ENCODE results near the gene CACNA1I.

CACNA1I gene

DNA sequence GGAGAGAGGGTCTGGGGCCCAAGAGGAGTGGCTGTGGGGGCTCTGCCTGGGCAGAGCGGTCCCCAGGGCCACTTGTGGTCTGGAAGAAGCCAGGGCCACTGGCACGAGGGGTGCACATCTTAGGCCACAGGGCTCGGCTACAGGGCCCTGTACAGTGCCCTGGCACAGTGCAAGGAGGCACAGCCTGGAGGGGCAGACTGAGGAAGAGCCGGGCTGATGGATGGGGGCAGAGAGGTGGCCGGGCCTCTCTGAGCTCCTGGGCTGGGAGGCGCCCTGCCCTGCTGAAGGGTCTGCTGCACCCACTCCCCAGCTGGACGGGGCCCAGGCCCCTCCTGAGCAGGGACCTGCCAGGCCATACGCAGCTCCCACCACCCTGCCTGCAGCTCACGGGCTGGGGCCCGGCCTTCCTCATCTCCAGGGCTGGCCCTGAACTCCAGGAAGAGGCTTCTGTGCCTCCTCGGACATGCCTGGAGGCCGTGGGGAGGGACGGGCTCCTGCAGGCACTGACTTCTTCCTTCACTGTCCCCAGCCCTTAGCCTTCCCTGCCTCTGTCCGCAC is 123.5 kb downstream of the CACNA1I start:
- H3K4me3 ChIP-seq (replicated peaks in 1 of 2; ENCODE audit: low read depth in 2 of 2, low read length in 2 of 2) = no peak overlapping the region
- DNase-seq (ENCODE audit: low read depth in 2 of 2) = no peak
- no peak for TF ChIP-seq CTCF (IDR thresholded peaks at IDR 0.05; ENCODE audit: low read depth, low read length)

DNA sequence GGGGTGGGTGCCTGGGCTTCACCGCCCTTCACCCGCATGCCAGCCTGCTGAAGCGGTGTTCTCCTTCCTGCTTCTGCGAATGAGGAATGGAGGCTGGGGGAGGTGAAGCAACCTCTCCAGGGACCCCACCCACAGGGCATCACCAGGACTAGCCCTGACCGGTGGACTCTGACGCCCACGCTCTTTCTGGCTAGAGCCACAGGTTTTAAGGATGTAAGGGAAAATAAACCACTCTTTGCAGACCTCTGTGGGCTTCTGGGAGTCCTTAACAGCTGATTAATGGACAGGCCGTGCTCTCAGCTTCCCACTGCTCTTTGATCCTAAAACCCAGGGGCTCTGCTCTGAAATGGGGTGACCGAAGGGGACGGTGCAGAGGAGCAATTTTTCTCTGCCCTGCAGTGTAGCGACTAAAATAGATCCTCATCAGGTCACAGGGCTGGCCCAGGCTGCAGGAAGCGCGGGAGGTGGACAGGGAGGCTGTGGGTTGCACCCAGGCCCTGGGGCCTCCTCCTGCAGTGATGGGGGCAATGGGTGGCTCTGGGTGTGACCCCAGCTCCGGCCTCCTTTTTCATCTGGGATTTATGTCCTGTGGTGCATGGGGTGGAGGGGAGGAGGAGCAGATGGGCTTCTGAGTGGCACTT is 127.4 kb downstream of the CACNA1I start:
- no peak overlapping the region for H3K4me3 ChIP-seq (replicated peaks in 1 of 2; ENCODE audit: low read depth in 2 of 2, low read length in 2 of 2)
- no peak for DNase-seq (ENCODE audit: low read depth in 2 of 2)
- no peak for TF ChIP-seq CTCF (IDR thresholded peaks at IDR 0.05; ENCODE audit: low read depth, low read length)

DNA sequence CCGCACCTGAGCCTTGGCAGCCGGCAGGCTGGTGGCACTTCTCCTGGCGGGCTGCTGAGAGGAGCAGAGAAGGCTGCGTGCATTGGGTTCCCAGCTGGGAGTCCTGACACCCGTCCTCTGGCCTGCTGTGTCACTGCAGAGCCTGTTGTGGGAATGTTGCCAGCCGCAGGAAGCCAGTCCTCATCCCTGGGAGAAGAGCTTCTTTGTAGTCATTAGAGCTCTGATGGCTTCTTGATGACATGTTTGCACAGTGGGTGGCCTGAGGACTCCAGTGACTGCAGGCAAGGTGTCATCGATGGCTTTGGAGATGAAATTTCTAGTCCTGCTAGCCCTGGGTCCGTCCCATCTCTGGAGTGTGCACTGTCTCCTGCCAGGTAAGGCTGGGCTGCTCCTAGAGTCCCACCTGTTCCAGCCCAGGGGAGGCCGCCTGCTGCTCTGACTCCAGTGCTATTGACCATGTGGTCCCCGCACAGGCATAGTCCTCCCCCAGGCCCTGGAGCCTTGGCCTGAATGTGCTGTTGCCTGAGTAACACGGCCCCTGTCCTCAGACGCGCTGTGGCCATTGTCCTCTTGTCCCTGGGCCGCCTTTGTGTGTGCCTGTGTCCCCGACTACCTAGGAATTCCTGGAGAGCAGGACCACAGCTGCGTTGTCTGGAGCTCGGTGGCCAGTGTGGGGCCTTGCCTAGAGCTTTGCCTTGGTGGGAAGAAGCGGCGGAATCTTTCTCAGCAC is 129.2 kb downstream of the CACNA1I start:
- no peak for TF ChIP-seq CTCF (IDR thresholded peaks at IDR 0.05; ENCODE audit: low read depth, low read length)
- H3K4me3 ChIP-seq (replicated peaks in 1 of 2; ENCODE audit: low read depth in 2 of 2, low read length in 2 of 2) = no peak overlapping the region
- DNase-seq (ENCODE audit: low read depth in 2 of 2) = no peak

GRCh38 chr22:39700565-39700964 is 130.0 kb downstream of the CACNA1I start:
- no peak for TF ChIP-seq CTCF (IDR thresholded peaks at IDR 0.05; ENCODE audit: low read depth, low read length)

GRCh38 chr22:39703091-39703490 is 132.5 kb downstream of the CACNA1I start:
- TF ChIP-seq CTCF (IDR thresholded peaks at IDR 0.05; ENCODE audit: low read depth, low read length) = no peak
- H3K4me3 ChIP-seq (replicated peaks in 1 of 2; ENCODE audit: low read depth in 2 of 2, low read length in 2 of 2) = no peak overlapping the region
- no peak for DNase-seq (ENCODE audit: low read depth in 2 of 2)

More at GRCh38 chr22:39700565-39700964, 130.0 kb downstream of the CACNA1I start:
- DNase-seq (ENCODE audit: low read depth in 2 of 2) = no peak
- no peak overlapping the region for H3K4me3 ChIP-seq (replicated peaks in 1 of 2; ENCODE audit: low read depth in 2 of 2, low read length in 2 of 2)

DNA sequence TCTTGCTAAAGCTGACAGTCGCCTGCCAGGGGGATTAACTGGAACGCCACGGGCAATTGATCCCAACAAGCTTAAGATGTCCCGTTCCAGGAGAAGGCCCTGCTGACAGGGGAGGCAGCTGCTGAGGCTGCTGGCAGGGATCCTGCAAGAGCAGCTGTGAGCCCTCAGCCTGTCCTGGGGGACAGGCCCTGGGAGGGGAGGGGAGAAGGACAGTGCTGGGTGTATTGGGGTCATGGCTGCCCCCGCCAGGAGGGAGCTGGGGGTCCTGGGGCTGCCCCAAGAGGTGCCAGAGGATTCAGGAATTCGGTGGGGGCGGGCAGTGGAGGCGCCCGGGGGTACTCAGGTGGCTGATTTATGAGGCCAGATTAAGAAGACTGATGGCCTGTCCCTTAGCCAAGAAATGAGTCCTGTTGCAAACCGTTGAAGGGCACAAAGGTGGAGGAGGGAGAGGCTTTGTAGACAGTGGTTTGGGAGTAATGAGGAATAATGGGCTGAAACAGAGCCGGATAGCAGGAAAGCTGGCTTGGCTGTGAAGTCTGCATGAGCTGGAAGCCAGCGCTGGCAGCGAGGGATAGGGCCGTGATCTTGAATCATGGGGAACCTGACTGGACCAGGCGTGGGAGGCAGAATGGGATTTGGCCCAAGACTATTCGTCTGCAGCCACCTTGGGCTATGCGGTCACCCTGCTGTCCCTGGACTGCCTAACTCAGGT is 133.5 kb downstream of the CACNA1I start:
- H3K4me3 ChIP-seq (replicated peaks in 1 of 2; ENCODE audit: low read depth in 2 of 2, low read length in 2 of 2) = no peak overlapping the region
- no peak for TF ChIP-seq CTCF (IDR thresholded peaks at IDR 0.05; ENCODE audit: low read depth, low read length)
- peak in 1 of 2 donors; percentile 20 for DNase-seq (ENCODE audit: low read depth in 2 of 2)
